Breast epithelium (tissue), 4 donors: ENCODE data around the gene TMEM123. TPM values are rescaled to one million over a fixed set of nuclear protein-coding genes. Genes with fewer than 3 reads are reported as not detected.

Experiments used
- DNase-seq, 2 donors: peaks; one replicate each; pipeline ENCODE4 v3.0.0-alpha.2; 2019; ENCODE audit warnings: low spot score in 2 of 2
- H3K27ac ChIP-seq, 2 donors: fragments of 200-600 bp; sonication (generic) in 1 of 2; one replicate each; pipeline ENCODE4 v1.5.1; 2016 to 2019; ENCODE audit warnings: mild to moderate bottlenecking in 1 of 2
- H3K27me3 ChIP-seq, 2 donors: fragments of 200-600 bp; sonication (generic) in 1 of 2; one replicate each; pipeline versions ENCODE4 v1.5.1 to v1.6.0; 2017 to 2019; ENCODE audit warnings: control low read depth in 1 of 2, mild to moderate bottlenecking in 1 of 2
- H3K36me3 ChIP-seq: fragments of 200-600 bp; one replicate; pipeline ENCODE4 v1.5.1; 2019
- H3K4me1 ChIP-seq, 2 donors: fragments of 200-600 bp; sonication (generic); one replicate each; pipeline ENCODE4 v1.5.1; 2016 to 2019; ENCODE audit warnings: control low read depth in 1 of 2
- H3K4me3 ChIP-seq, 3 donors: fragments of 200-600 bp; sonication (generic); 1 replicate in 2 of 3; 2 replicates in 1 of 3; pipeline ENCODE4 v1.5.1; 2016 to 2019; ENCODE audit warnings: mild to moderate bottlenecking in 3 of 3, moderate library complexity in 2 of 3
- H3K9me3 ChIP-seq, 2 donors: fragments of 200-600 bp; sonication (generic) in 1 of 2; one replicate each; pipeline ENCODE4 v1.5.1; 2016 to 2019; ENCODE audit warnings: control low read depth in 1 of 2
- POLR2A ChIP-seq: fragments of 450-650 bp; IDR thresholded peaks from one replicate; pipeline ENCODE4 v1.6.1; 2016; ENCODE audit warnings: antibody characterized with exemption, mild to moderate bottlenecking, moderate library complexity
- POLR2AphosphoS5 ChIP-seq, 3 donors: sonication (generic); formaldehyde crosslinking; IDR thresholded peaks; one replicate each; pipeline ENCODE4 v1.6.1; 2017; ENCODE audit warnings: antibody characterized with exemption in 3 of 3
- intact Hi-C: fragments of 100-400 bp; cut with DNase I; formaldehyde crosslinking; loops from one replicate; pipeline ENCODE4 v1.15.1; 2023; ENCODE audit warnings: low total_unique reads
- total RNA-seq, 3 donors: library from RNA; depleted of rRNA; stranded (reverse); fragments of >200 nt; gene quantifications; one replicate each; pipeline ENCODE4 v1.1.0, GENCODE V29; 2016
- TF ChIP-seq, protein P1 (sequence below), 3 donors: fragments of 450-650 bp; IDR thresholded peaks; one replicate each; pipeline ENCODE4 v1.5.1; 2016 to 2017; ENCODE audit warnings: antibody characterized with exemption in 3 of 3, mild to moderate bottlenecking in 3 of 3, moderate library complexity in 3 of 3

Gene TMEM123, protein sequence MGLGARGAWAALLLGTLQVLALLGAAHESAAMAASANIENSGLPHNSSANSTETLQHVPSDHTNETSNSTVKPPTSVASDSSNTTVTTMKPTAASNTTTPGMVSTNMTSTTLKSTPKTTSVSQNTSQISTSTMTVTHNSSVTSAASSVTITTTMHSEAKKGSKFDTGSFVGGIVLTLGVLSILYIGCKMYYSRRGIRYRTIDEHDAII
- total RNA-seq: 100 to 1,000 TPM in 2 of 3 donors, 10 to 100 TPM in 1; 74.6 to 307 (median 167) TPM

DNA sequence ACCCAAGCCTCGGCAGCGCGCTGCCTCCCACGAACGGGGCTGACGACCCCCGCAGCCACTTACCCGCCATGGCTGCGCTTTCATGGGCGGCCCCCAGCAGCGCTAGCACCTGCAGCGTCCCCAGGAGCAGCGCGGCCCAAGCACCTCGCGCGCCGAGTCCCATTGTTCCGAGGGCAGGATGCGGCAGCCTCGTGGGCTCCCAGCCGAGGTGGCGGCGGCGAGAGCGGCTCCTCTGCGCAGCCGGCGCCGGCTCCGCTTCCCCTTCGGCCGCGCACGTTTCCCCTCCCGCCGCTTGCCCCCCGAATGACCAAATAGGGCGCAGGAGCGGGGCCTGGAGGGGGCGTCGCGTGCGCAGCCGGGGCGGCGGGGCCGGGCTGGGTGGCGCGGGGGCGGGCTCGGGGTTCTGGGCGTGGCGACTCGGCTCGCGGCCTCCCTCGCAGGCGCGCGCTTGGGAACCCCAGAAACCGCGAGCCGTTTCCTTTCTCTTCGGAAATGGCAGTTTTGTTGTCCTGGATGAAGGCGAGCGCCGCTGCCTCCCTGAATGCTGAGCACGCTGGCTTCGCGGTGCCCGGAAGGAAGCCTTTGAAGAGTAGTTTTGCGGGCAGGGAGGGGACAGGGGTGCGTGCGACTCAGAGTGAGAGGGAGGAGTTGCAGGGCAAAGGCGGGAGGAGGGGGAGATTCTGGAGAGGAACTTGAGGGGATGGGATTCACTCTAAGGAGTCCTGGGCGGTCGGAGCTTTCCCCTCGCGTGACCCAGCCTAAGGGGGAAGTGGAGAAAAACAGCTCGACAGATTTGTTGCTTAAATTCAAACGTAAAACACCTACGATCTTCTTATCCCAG lies at the start of gene TMEM123:
TMEM123 (minus strand) TSS at position 305 of the 841 bp plus-strand sequence; CDS start at position 163, 142 bp downstream.
- no peaks in the 10 kb centered on the region for H3K9me3 ChIP-seq
- DNase-seq: peak; percentile 61 to 67
- H3K4me3 ChIP-seq: peak within 1 kb of the TSS; percentile 86 to 91 (median 90)
- TF ChIP-seq, protein P1, sequence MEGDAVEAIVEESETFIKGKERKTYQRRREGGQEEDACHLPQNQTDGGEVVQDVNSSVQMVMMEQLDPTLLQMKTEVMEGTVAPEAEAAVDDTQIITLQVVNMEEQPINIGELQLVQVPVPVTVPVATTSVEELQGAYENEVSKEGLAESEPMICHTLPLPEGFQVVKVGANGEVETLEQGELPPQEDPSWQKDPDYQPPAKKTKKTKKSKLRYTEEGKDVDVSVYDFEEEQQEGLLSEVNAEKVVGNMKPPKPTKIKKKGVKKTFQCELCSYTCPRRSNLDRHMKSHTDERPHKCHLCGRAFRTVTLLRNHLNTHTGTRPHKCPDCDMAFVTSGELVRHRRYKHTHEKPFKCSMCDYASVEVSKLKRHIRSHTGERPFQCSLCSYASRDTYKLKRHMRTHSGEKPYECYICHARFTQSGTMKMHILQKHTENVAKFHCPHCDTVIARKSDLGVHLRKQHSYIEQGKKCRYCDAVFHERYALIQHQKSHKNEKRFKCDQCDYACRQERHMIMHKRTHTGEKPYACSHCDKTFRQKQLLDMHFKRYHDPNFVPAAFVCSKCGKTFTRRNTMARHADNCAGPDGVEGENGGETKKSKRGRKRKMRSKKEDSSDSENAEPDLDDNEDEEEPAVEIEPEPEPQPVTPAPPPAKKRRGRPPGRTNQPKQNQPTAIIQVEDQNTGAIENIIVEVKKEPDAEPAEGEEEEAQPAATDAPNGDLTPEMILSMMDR (IDR thresholded peaks at IDR 0.05): no peak
- peak in 2 of 3 donors; percentile 58 to 65 for TF ChIP-seq POLR2AphosphoS5 (IDR thresholded peaks at IDR 0.05)
- H3K27ac ChIP-seq: peak within 1 kb of the TSS; percentile 93
- no peaks in the 10 kb centered on the region for H3K36me3 ChIP-seq
- H3K27me3 ChIP-seq: no peaks in the 10 kb centered on the region
- H3K4me1 ChIP-seq: peaks cover 0 to 12% of the 10 kb centered on the region in 2 donors
- intact Hi-C loops: no loop called here

DNA sequence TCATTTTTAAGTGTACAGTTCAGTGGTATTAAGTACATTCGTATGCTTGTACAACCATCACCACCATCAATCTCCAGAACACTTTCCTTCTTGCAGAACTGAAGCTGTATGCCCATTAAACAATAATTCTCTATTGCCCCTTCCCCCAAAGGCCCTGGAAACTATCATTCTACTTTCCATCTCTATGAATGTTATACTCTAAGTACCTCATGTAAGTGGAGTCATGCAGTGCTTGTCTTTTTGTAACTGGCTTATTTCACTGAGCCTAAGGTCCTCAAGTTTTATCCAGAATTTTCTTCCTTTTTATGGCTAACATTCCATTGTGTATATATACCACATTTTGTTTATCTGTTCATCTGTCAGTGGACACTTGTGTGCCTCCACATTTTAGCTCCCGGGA lies 48.3 kb upstream of the TMEM123 start:
- intact Hi-C loops: no loop called here
- TF ChIP-seq POLR2AphosphoS5 (IDR thresholded peaks at IDR 0.05) (no peak), POLR2A (no peak)
- TF ChIP-seq, protein P1 (IDR thresholded peaks at IDR 0.05): no peak
- no peaks in the 10 kb centered on the region for H3K4me1 ChIP-seq
- no peak for DNase-seq
- no peak overlapping the region for H3K4me3 ChIP-seq
- H3K27me3 ChIP-seq: no peaks in the 10 kb centered on the region
- H3K27ac ChIP-seq: no peak overlapping the region
- no peaks in the 10 kb centered on the region for H3K36me3 ChIP-seq
- H3K9me3 ChIP-seq: no peaks in the 10 kb centered on the region

DNA sequence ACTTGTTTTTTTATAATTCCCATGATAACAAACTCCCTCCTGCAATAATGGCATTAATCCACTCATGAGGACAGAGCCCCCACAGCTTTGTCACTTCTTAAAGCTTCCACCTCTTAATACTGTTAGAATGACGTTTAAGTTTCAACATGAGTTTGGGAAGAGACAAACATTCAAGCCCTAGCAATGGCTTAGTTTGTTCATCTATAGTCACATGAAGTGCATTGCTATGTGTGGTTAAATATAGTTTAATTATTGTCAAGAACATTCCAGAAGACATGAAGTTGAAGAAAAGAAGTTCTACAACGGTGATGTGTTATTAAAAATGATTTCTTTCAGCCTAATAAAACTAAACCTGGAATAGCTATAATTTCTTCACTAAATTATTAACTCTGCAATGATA lies 47.4 kb upstream of the TMEM123 start:
- Histone ChIP-seq H3K4me3 (no peak overlapping the region), H3K9me3 (no peaks in the 10 kb centered on the region), H3K27ac (no peak overlapping the region), H3K4me1 (no peaks in the 10 kb centered on the region), H3K36me3 (no peaks in the 10 kb centered on the region), H3K27me3 (no peaks in the 10 kb centered on the region)
- TF ChIP-seq POLR2AphosphoS5 (IDR thresholded peaks at IDR 0.05): no peak
- no peak for TF ChIP-seq POLR2A
- DNase-seq: no peak
- intact Hi-C loops: loop anchor here (10.0 kb wide), 1 partner anchor 1235 kb away; no protein-coding TSS in a partner anchor

DNA sequence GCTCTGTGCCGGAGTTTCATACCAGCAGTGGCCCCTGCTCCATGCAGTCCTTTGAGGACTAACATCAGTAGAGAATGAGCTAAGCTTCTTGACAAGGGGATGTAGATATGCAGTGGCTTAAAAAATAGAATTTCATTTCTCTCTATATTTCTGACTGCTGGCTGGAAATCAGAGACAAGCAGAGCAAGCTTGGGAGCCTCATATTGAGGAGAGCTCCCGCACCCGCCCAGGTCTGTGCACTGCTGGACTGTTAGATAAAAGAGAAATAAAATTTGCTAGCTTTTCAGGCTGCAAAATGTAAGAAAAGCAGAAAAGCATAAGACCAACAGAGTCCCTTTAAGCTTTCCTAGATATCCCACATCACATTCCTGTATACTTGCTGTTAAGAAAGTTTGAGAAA lies 46.6 kb upstream of the TMEM123 start:
- no peaks in the 10 kb centered on the region for H3K36me3 ChIP-seq
- intact Hi-C loops: loop anchor here (10.0 kb wide), 1 partner anchor 1236 kb away; no protein-coding TSS in a partner anchor
- no peaks in the 10 kb centered on the region for H3K27me3 ChIP-seq
- H3K4me3 ChIP-seq: no peak overlapping the region
- no peaks in the 10 kb centered on the region for H3K9me3 ChIP-seq
- H3K27ac ChIP-seq: peak overlapping the region in 1 of 2 donors; percentile 58
- no peak for DNase-seq
- TF ChIP-seq POLR2AphosphoS5 (IDR thresholded peaks at IDR 0.05) (no peak), POLR2A (no peak)
- TF ChIP-seq, protein P1 (IDR thresholded peaks at IDR 0.05): no peak
- H3K4me1 ChIP-seq: peaks cover 0 to 4% of the 10 kb centered on the region in 2 donors

DNA sequence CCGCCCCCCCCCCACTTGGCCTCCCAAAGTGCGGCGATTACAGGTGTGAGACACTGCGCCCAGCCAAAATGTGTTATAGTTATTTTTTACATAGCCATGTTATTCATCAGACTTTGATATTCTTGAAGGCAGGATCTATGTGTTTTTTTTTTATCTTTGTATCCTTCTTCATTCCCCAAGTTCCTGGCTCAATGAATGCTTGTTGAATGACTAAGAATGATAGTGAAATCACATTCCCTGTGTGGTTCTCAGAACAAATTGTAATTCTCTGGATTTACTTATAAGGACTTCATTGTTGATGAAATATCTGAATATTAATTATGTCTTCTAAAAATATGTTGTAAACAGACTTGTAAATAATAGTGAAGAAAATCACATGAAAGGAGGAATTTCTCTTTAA lies 44.5 kb upstream of the TMEM123 start:
- H3K4me1 ChIP-seq: peaks cover 0 to 4% of the 10 kb centered on the region in 2 donors
- TF ChIP-seq POLR2AphosphoS5 (IDR thresholded peaks at IDR 0.05): no peak
- TF ChIP-seq, protein P1 (IDR thresholded peaks at IDR 0.05): no peak
- TF ChIP-seq POLR2A: no peak
- no peak for DNase-seq
- intact Hi-C loops: loop anchor here (10.0 kb wide), 1 partner anchor 1238 kb away; no protein-coding TSS in a partner anchor
- no peaks in the 10 kb centered on the region for H3K36me3 ChIP-seq
- H3K27ac ChIP-seq: no peak overlapping the region
- H3K4me3 ChIP-seq: no peak overlapping the region
- H3K27me3 ChIP-seq: no peaks in the 10 kb centered on the region
- no peaks in the 10 kb centered on the region for H3K9me3 ChIP-seq
